Ecto neural progenitor cell (in vitro differentiated cells): Measurements from ENCODE around the gene FOXL1.
"Not testable (repeated sequence)": the region's sequence is repeated elsewhere in the genome, so short reads cannot be mapped to it uniquely, and the experiment has no call there.

Experiments used
- DNase-seq: peaks from one replicate; pipeline ENCODE4 v3.0.0-alpha.2; 2018; ENCODE audit warnings: low spot score

Gene FOXL1

GRCh38 chr16:86580791-86581170 is 2.4 kb downstream of the FOXL1 start:
- DNase-seq, result no peak

GRCh38 chr16:86581458-86581857 is 3.1 kb downstream of the FOXL1 start:
- no peak for DNase-seq

GRCh38 chr16:86584071-86584685 is 5.8 kb downstream of the FOXL1 start:
- DNase-seq, result no peak

GRCh38 chr16:86584726-86585721 is 6.7 kb downstream of the FOXL1 start:
- no peak for DNase-seq

- DNase-seq, result no peak
Observed at GRCh38 chr16:86585821-86586611, 7.7 kb downstream of the FOXL1 start.

- no peak for DNase-seq
Observed at GRCh38 chr16:86587487-86587886, 9.1 kb downstream of the FOXL1 start.

- DNase-seq, result not testable (repeated sequence)
Observed at GRCh38 chr16:86587955-86588354, 9.6 kb downstream of the FOXL1 start.

GRCh38 chr16:86590501-86591144 is 12.3 kb downstream of the FOXL1 start:
- DNase-seq, result no peak

GRCh38 chr16:86591270-86591669 is 12.9 kb downstream of the FOXL1 start:
- DNase-seq, result no peak

- DNase-seq, result no peak
Observed at GRCh38 chr16:86593913-86594620, 15.7 kb downstream of the FOXL1 start.

GRCh38 chr16:86594721-86595120 is 16.4 kb downstream of the FOXL1 start:
- DNase-seq, result no peak

- DNase-seq, result no peak
Observed at GRCh38 chr16:86595983-86596605, 17.7 kb downstream of the FOXL1 start.

- DNase-seq, result no peak
Observed at GRCh38 chr16:86597126-86597879, 19.0 kb downstream of the FOXL1 start.

GRCh38 chr16:86597880-86598606 is 19.7 kb downstream of the FOXL1 start:
- DNase-seq, result no peak

- DNase-seq, result no peak
Observed at GRCh38 chr16:86598607-86599565, 20.5 kb downstream of the FOXL1 start.

GRCh38 chr16:86601356-86601755 is 23.0 kb downstream of the FOXL1 start:
- DNase-seq, result no peak

- DNase-seq, result no peak
Observed at GRCh38 chr16:86602521-86602920, 24.2 kb downstream of the FOXL1 start.
